ENCODE measurements around the gene DKK3. TPM values are rescaled to one million over a fixed set of nuclear protein-coding genes. Genes with fewer than 3 reads are reported as not detected.
A peak's percentile ranks its signal among the peaks of the same experiment; 100 is the strongest.

DKK3 gene
- total and polyA plus RNA-seq, 2 donors from 2014 or later, result 49.6 to 59.5 TPM

DNA sequence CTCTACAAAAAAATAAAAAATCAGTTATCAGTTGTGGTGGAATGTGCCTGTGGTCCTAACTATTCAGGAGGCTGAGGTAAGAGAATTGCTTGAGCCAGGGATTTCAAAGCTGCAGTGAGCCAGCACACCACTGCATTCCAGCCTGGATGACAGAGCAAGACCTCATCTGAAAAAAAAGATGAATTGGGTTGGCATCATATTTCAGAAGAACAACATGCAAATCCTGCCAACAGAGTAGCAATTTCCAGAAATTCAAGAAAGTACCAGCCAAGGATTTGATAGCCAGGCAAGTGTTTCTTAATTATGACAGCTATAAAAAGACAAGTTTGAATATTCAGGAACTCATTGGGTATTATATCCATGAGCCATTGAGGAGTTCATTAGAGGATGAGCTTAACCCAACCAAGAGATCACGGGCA is 91.4 kb downstream of the DKK3 start:
- FAIRE-seq, result no peak
- intact Hi-C loops (cut with DNase I), result no loop called here

DNA sequence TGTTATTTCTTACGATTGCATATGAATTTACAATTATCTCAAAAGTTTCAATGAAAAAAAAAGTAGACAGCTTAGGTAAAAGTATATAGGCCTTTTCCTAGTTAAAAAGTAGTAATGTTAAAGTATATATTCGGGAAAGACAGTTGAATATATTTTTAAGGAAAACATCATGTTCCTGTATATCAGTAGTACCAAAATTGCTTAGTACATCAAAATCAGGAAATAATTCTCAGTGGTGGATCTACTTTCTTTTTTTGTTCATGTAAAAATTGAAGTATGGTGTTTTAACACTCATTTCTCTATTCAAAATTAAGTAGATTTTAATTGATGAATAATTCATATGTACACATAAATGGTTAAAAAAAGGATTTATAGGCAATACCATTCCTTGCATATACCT is 92.8 kb downstream of the DKK3 start:
- no peaks in the 10 kb centered on the region for H3K9me3 ChIP-seq (ENCODE audit: control insufficient read depth in 2 of 3, insufficient read depth in 1 of 3, low read length in 3 of 3)
- DNase-seq (no peak), FAIRE-seq (no peak)
- no peaks in the 10 kb centered on the region for H3K36me3 ChIP-seq (ENCODE audit: control insufficient read depth in 2 of 3, insufficient read depth in 3 of 3, low read length in 3 of 3)
- H3K27me3 ChIP-seq (ENCODE audit: control insufficient read depth, insufficient read depth, low read length), result no peaks in the 10 kb centered on the region
- H3K9ac ChIP-seq (ENCODE audit: low read length in 3 of 3), result no peak overlapping the region
- H3K4me1 ChIP-seq (ENCODE audit: control insufficient read depth in 2 of 3, insufficient read depth in 2 of 3, low read depth in 1 of 3, low read length in 3 of 3), result no peaks in the 10 kb centered on the region
- TF ChIP-seq, protein P1, sequence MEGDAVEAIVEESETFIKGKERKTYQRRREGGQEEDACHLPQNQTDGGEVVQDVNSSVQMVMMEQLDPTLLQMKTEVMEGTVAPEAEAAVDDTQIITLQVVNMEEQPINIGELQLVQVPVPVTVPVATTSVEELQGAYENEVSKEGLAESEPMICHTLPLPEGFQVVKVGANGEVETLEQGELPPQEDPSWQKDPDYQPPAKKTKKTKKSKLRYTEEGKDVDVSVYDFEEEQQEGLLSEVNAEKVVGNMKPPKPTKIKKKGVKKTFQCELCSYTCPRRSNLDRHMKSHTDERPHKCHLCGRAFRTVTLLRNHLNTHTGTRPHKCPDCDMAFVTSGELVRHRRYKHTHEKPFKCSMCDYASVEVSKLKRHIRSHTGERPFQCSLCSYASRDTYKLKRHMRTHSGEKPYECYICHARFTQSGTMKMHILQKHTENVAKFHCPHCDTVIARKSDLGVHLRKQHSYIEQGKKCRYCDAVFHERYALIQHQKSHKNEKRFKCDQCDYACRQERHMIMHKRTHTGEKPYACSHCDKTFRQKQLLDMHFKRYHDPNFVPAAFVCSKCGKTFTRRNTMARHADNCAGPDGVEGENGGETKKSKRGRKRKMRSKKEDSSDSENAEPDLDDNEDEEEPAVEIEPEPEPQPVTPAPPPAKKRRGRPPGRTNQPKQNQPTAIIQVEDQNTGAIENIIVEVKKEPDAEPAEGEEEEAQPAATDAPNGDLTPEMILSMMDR (IDR thresholded peaks at IDR 0.05; ENCODE audit: borderline replicate concordance, extremely low read depth, insufficient read depth), result no peak
- no peak overlapping the region for H3K27ac ChIP-seq (ENCODE audit: low read depth in 2 of 2, low read length in 2 of 2)
- no peak overlapping the region for H3K4me3 ChIP-seq (ENCODE audit: low read length in 3 of 3)
- intact Hi-C loops (cut with DNase I), result no loop called here

More for the DNA sequence above, 91.4 kb downstream of the DKK3 start:
- Histone ChIP-seq H3K4me1 (ENCODE audit: control insufficient read depth in 2 of 3, insufficient read depth in 2 of 3, low read depth in 1 of 3, low read length in 3 of 3) (no peaks in the 10 kb centered on the region), H3K4me3 (ENCODE audit: low read length in 3 of 3) (no peak overlapping the region), H3K27me3 (ENCODE audit: control insufficient read depth, insufficient read depth, low read length) (no peaks in the 10 kb centered on the region), H3K27ac (ENCODE audit: low read depth in 2 of 2, low read length in 2 of 2) (no peak overlapping the region), H3K36me3 (ENCODE audit: control insufficient read depth in 2 of 3, insufficient read depth in 3 of 3, low read length in 3 of 3) (no peaks in the 10 kb centered on the region), H3K9me3 (ENCODE audit: control insufficient read depth in 2 of 3, insufficient read depth in 1 of 3, low read length in 3 of 3) (no peaks in the 10 kb centered on the region), H3K9ac (ENCODE audit: low read length in 3 of 3) (no peak overlapping the region)
- no peak for DNase-seq
- TF ChIP-seq, protein P1 (IDR thresholded peaks at IDR 0.05; ENCODE audit: borderline replicate concordance, extremely low read depth, insufficient read depth), result no peak

DNA sequence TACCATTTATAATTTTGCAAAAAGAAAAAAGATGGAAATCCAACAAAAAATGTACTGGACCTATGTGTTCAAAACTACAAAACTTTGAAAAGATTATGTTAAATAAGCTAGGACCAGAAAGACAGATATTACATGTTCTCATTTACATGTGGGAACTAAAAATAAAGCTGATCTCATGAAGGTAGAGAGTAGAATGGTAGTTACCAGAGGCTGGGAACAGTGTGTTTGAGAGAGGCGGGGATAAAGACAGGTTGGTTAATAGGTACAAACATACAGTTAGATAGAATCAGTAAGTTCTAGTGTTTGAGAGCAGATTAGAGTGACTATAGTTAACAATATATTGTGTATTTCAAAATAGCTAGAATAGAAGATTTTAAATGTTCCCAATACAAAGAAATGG is 95.0 kb downstream of the DKK3 start:
- Histone ChIP-seq H3K27me3 (ENCODE audit: control insufficient read depth, insufficient read depth, low read length) (no peaks in the 10 kb centered on the region), H3K4me3 (ENCODE audit: low read length in 3 of 3) (no peak overlapping the region), H3K4me1 (ENCODE audit: control insufficient read depth in 2 of 3, insufficient read depth in 2 of 3, low read depth in 1 of 3, low read length in 3 of 3) (no peaks in the 10 kb centered on the region), H3K9ac (ENCODE audit: low read length in 3 of 3) (no peak overlapping the region), H3K36me3 (ENCODE audit: control insufficient read depth in 2 of 3, insufficient read depth in 3 of 3, low read length in 3 of 3) (peaks cover 0 to 3% (median 3%) of the 10 kb centered on the region in 3 donors), H3K9me3 (ENCODE audit: control insufficient read depth in 2 of 3, insufficient read depth in 1 of 3, low read length in 3 of 3) (no peaks in the 10 kb centered on the region), H3K27ac (ENCODE audit: low read depth in 2 of 2, low read length in 2 of 2) (no peak overlapping the region)
- TF ChIP-seq, protein P1 (IDR thresholded peaks at IDR 0.05; ENCODE audit: borderline replicate concordance, extremely low read depth, insufficient read depth), result no peak
- intact Hi-C loops (cut with DNase I), result no loop called here
- DNase-seq, result no peak
- FAIRE-seq, result peak; percentile 6

Other genes starting within 250 kb of the DKK3 start
- 43.3 TPM for gene USP47, start 166.7 kb downstream of the DKK3 start, total RNA-seq
- 16.3 TPM for gene USP47, start 166.7 kb downstream of the DKK3 start, polyA plus RNA-seq (ENCODE audit: insufficient read depth, low read depth, low replicate concordance)
- 64.5 TPM for gene MICAL2, start 102.0 kb upstream of the DKK3 start, total RNA-seq
- 7.8 TPM for gene MICAL2, start 102.0 kb upstream of the DKK3 start, polyA plus RNA-seq (ENCODE audit: insufficient read depth, low read depth, low replicate concordance)

Data from kidney (tissue), 14 donors.